Liver (tissue), 3 donors: ENCODE data around the gene COL20A1.

Source experiments
- CTCF ChIP-seq: fragments of 150-350 bp; IDR thresholded peaks from 2 replicates; pipeline ENCODE4 v1.5.1; 2017; ENCODE audit warnings: improper control_type of control experiment, low read depth, low read length; ENCODE audit not compliant: missing input control
- HNF4A ChIP-seq, 2 donors: conservative IDR thresholded peaks; 2 replicates each; pipeline ENCODE4 v1.6.1; 2016; ENCODE audit warnings: antibody characterized with exemption in 2 of 2, mild to moderate bottlenecking in 2 of 2
- YY1 ChIP-seq: IDR thresholded peaks from 2 replicates; pipeline ENCODE4 v1.6.1; 2016; ENCODE audit warnings: antibody characterized with exemption, mild to moderate bottlenecking
- ZBTB33 ChIP-seq: IDR thresholded peaks from 2 replicates; pipeline ENCODE4 v1.6.1; 2016; ENCODE audit warnings: antibody characterized with exemption
- donor health status: healthy.
- donor health status: healthy.

GRCh38 chr20:63254606-63255384 is 38.2 kb upstream of the COL20A1 start:
- TF ChIP-seq CTCF (no peak), YY1 (no peak), ZBTB33 (no peak), HNF4A (conservative IDR thresholded peaks at IDR 0.05) (no peak)
